Activated CD4-positive, alpha-beta memory T cell treated with anti-CD3 and anti-CD28 coated beads, Interleukin-2, amount 10 ng/mL, durations not matched to agents 7 days and 5 days (primary cell): ENCODE data around the gene NXN. TPM values are rescaled to one million over a fixed set of nuclear protein-coding genes. Genes with fewer than 3 reads are reported as not detected.
"Not testable (repeated sequence)": the region's sequence is repeated elsewhere in the genome, so short reads cannot be mapped to it uniquely, and the experiment has no call there.

Experiments used
- CTCF ChIA-PET: fragments of 350-600 bp; sonication (Branson Sonifier 250); formaldehyde crosslinking; loops from one replicate; lab custom pipeline; 2021; ENCODE audit warnings: antibody characterized with exemption, inconsistent platforms; lab: Charles Lee
- POLR2A ChIA-PET: fragments of 350-600 bp; sonication (Branson Sonifier 250); formaldehyde crosslinking; loops from one replicate; lab custom pipeline; 2021; ENCODE audit warnings: antibody characterized with exemption; lab: Charles Lee
- DNase-seq: peaks from one replicate; pipeline ENCODE4 v3.0.0-alpha.2; 2020
- H3K27ac Mint-ChIP-seq: one replicate; pipeline ENCODE4 v1.8.0; 2021; ENCODE audit warnings: mild to moderate bottlenecking, mixed read lengths
- H3K27me3 Mint-ChIP-seq: one replicate; pipeline ENCODE4 v1.8.0; 2021; ENCODE audit warnings: mixed read lengths
- H3K36me3 Mint-ChIP-seq: one replicate; pipeline ENCODE4 v1.8.0; 2021; ENCODE audit warnings: low read depth, mixed read lengths
- H3K4me1 Mint-ChIP-seq: one replicate; pipeline ENCODE4 v1.8.0; 2021; ENCODE audit warnings: mixed read lengths
- H3K4me3 Mint-ChIP-seq: one replicate; pipeline ENCODE4 v1.8.0; 2021; ENCODE audit warnings: mild to moderate bottlenecking, mixed read lengths
- H3K9me3 Mint-ChIP-seq: one replicate; pipeline ENCODE4 v1.8.0; 2021; ENCODE audit warnings: mixed read lengths
- total RNA-seq, 2 experiments: library from RNA; stranded (reverse); gene quantifications; one replicate each; pipeline ENCODE4 v1.2.3, GENCODE V29; 2021

The NXN gene
- total RNA-seq, 2 experiments from 2014 or later: 0.23 to 0.30 TPM

- H3K4me1 Mint-ChIP-seq: no peaks in the 10 kb centered on the region
- POLR2A ChIA-PET: no interaction called here
- no peak for DNase-seq
- H3K4me3 Mint-ChIP-seq: no peak overlapping the region
- H3K27me3 Mint-ChIP-seq: no peaks in the 10 kb centered on the region
- H3K27ac Mint-ChIP-seq: no peak overlapping the region
- CTCF ChIA-PET: no interaction called here
- H3K9me3 Mint-ChIP-seq: no peaks in the 10 kb centered on the region
- H3K36me3 Mint-ChIP-seq: no peaks in the 10 kb centered on the region
Observed at GRCh38 chr17:823501-823902, 156.1 kb downstream of the NXN start.

GRCh38 chr17:819251-819650 is 160.3 kb downstream of the NXN start:
- ChIA-PET POLR2A (no interaction called here), CTCF (no interaction called here)
- no peak overlapping the region for H3K4me3 Mint-ChIP-seq
- H3K27ac Mint-ChIP-seq: no peak overlapping the region
- no peaks in the 10 kb centered on the region for H3K4me1 Mint-ChIP-seq
- H3K27me3 Mint-ChIP-seq: no peaks in the 10 kb centered on the region
- H3K36me3 Mint-ChIP-seq: no peaks in the 10 kb centered on the region
- no peak for DNase-seq
- no peaks in the 10 kb centered on the region for H3K9me3 Mint-ChIP-seq

DNA sequence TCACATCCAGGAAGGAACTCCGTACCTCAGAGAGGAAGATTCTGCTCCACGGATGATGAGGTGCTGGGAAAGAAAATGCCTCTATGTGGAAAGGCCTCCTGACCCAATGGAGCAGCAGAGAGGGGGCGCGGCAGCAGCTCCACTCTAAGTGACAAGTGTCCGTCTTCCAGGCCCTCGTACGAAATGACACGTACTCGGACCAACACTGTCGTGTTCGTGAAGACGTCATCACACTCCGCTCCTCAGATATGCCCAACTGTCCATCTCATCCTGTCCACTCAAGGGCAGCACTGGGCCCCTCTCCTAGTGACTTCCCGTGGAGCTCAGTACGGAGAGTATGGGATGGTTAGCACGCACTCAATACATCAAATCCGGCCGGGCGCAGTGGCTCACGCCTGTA is 165.2 kb downstream of the NXN start:
- CTCF ChIA-PET: interaction anchor here (1.2 kb wide), 1 partner anchor 17 kb away, joined by 3 read pairs; no protein-coding TSS in a partner anchor

GRCh38 chr17:812638-813204 is 166.9 kb downstream of the NXN start:
- CTCF ChIA-PET: no interaction called here

More for the DNA sequence above, 165.2 kb downstream of the NXN start:
- no peak for DNase-seq
- no peaks in the 10 kb centered on the region for H3K27me3 Mint-ChIP-seq
- H3K4me3 Mint-ChIP-seq: no peak overlapping the region
- POLR2A ChIA-PET: no interaction called here
- no peaks in the 10 kb centered on the region for H3K4me1 Mint-ChIP-seq
- H3K36me3 Mint-ChIP-seq: no peaks in the 10 kb centered on the region
- peaks cover 8% of the 10 kb centered on the region for H3K9me3 Mint-ChIP-seq
- no peak overlapping the region for H3K27ac Mint-ChIP-seq

DNA sequence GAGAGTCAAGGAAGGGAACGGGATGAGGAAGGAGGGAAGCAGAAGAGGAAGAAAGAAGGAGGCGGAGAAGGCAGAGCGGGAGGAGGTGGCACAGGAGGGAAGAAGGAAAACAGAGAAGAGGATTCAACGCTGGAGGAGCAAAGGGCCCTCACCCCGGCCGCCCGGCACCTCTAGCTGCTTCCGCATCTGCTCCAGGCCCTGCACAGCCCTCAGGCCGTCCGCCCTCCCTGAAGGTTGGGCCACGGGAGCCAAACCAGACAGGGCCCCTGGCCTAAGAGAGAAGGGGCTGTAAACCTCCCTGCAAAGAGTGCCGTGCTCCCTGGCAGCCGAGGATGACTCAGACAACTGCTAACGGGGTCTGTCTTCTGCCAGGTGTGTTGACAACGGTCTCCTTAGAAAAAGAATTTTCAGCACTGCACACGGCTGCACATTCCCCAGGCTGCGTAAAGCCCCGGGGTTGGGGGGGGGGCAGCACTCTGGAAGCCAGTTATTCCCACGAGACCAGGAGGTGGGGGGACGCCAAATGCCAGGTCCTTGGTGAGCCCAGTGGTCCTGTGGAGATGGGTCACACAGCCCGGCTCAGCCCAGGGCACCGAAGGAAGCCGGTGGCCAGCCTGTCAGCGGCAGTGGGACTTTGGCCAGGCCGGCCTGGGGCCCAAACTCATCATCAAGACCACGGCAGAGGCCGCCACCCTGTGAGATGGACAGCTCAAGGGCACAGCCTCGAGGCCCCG is 168.4 kb downstream of the NXN start:
- Mint-ChIP-seq H3K27me3 (no peaks in the 10 kb centered on the region), H3K4me1 (no peaks in the 10 kb centered on the region), H3K27ac (no peak overlapping the region), H3K36me3 (no peaks in the 10 kb centered on the region), H3K4me3 (no peak overlapping the region), H3K9me3 (peaks cover 8% of the 10 kb centered on the region)
- ChIA-PET POLR2A (no interaction called here), CTCF (no interaction called here)
- DNase-seq: no peak

More at GRCh38 chr17:812638-813204, 166.9 kb downstream of the NXN start:
- Mint-ChIP-seq H3K9me3 (peaks cover 8% of the 10 kb centered on the region), H3K27me3 (no peaks in the 10 kb centered on the region), H3K36me3 (no peaks in the 10 kb centered on the region), H3K27ac (no peak overlapping the region), H3K4me3 (no peak overlapping the region), H3K4me1 (no peaks in the 10 kb centered on the region)
- no peak for DNase-seq
- POLR2A ChIA-PET: no interaction called here

GRCh38 chr17:807523-808294 is 171.9 kb downstream of the NXN start:
- peaks cover 7% of the 10 kb centered on the region for H3K9me3 Mint-ChIP-seq
- POLR2A ChIA-PET: interaction anchor here (0.7 kb wide), 1 partner anchor 557 kb away, joined by 3 read pairs; no protein-coding TSS in a partner anchor
- CTCF ChIA-PET: no interaction called here

DNA sequence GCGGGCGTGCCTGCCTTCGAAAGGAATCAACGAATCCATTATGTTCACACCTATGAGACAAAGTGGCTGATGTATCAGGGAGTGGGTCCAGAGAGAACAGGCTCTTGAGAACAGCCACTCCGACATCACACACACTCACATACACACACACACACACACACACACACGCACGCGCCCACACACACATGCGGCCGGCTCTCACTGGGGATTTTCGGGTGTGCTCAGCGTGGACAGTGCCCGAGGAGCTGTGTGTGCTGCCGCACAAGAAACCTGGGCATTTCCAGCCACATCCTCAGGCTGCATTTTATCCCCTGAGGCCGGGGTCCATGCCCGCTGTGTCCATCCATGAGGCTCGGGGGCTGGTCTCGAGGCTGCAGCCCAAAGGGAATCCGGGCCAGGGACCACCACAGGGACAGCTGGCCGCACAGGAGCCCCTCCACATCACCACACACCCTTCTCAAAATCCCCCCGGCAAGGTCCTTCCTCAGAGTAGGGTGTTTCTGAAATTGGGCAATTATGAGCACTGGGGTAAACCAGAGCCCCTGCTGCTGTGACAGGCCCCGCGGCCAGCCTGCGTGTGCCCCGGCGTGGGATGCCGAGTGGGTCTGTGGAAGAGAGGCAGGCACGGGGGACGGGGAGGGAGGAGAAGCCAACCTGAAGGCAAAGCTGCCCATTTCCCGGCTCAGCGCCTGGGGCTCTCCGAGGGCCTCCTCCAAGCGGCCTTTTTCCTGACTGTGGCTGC is 172.6 kb downstream of the NXN start:
- no peak overlapping the region for H3K4me3 Mint-ChIP-seq
- no peak overlapping the region for H3K27ac Mint-ChIP-seq
- ChIA-PET CTCF (no interaction called here), POLR2A (no interaction called here)
- no peaks in the 10 kb centered on the region for H3K9me3 Mint-ChIP-seq
- no peak for DNase-seq
- H3K36me3 Mint-ChIP-seq: no peaks in the 10 kb centered on the region
- H3K27me3 Mint-ChIP-seq: no peaks in the 10 kb centered on the region
- no peaks in the 10 kb centered on the region for H3K4me1 Mint-ChIP-seq

More at GRCh38 chr17:807523-808294, 171.9 kb downstream of the NXN start:
- no peaks in the 10 kb centered on the region for H3K27me3 Mint-ChIP-seq
- no peaks in the 10 kb centered on the region for H3K36me3 Mint-ChIP-seq
- H3K4me3 Mint-ChIP-seq: no peak overlapping the region
- no peak for DNase-seq
- no peaks in the 10 kb centered on the region for H3K4me1 Mint-ChIP-seq
- no peak overlapping the region for H3K27ac Mint-ChIP-seq

DNA sequence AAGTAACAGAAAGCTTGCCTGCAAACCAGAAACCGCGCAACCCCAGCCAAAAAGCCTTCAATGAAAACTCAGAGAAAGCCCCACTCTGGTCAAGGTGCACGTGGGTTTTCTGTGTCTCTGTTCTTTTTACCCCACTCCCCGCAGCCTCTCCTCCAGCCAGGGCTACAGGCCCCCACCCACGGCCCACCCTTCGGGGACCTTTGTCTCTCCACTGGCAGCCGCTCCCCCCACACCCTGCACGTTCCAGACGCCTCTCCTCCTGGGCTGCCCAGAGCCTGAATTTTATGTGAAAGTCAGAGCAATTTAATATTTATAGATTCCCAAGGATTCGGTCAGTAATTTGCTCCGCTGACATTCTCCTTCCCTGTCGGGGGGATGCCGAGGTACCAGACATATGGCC is 173.2 kb downstream of the NXN start:
- no peak overlapping the region for H3K27ac Mint-ChIP-seq
- H3K4me1 Mint-ChIP-seq: no peaks in the 10 kb centered on the region
- DNase-seq: no peak
- no peaks in the 10 kb centered on the region for H3K27me3 Mint-ChIP-seq
- H3K4me3 Mint-ChIP-seq: no peak overlapping the region
- POLR2A ChIA-PET: no interaction called here
- H3K9me3 Mint-ChIP-seq: no peaks in the 10 kb centered on the region
- CTCF ChIA-PET: no interaction called here
- H3K36me3 Mint-ChIP-seq: no peaks in the 10 kb centered on the region

GRCh38 chr17:805886-806285 is 173.7 kb downstream of the NXN start:
- POLR2A ChIA-PET, H3K4me1 Mint-ChIP-seq, H3K36me3 Mint-ChIP-seq, CTCF ChIA-PET, H3K9me3 Mint-ChIP-seq, H3K27ac Mint-ChIP-seq, H3K27me3 Mint-ChIP-seq, DNase-seq, H3K4me3 Mint-ChIP-seq: not testable (repeated sequence)

DNA sequence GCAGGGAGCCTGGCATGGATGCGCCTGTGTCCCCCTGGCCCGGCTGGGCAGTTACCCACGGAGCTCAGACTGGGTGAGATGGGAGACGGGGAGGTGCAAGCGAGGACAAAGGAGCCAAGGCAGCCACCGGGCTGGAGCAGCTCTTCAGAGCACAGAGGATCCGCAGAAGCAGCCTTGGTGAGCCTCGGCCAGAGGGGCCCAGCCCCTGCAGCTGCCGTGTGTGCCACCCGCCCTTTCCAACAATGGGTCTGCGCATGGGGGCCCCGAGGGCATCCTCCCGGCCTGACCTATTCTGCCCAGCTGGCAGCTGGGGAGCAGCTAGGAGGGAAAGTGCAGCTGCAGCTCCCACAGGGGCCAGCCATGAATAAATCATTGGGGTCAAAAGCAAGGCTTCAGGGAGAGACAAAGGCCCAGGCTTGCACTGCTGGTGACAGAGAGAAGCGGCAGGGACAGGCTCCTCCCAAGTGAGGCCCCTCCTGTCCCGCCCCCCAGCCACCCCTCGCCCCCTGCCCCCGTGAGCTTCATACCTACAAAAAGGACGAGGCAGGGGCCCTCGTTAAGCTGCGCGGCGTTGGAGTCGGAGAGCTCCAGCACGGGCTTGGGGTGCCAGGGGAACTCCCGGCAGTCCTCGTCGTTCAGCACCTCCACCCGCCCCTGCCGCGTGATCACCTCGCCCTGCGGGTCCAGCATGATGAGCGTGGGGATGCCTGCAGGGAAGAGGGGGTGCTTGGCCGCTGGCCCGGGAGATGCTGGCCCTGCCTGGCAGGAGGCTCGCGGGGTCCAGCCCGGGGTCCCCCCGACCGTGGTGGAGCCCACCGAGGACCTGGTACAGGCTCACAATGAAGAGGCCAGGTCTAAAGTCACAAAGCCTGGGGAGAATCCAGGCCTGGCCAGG is 174.8 kb downstream of the NXN start:
- ChIA-PET POLR2A (no interaction called here), CTCF (no interaction called here)
- Mint-ChIP-seq H3K27me3 (no peaks in the 10 kb centered on the region), H3K36me3 (no peaks in the 10 kb centered on the region), H3K4me3 (no peak overlapping the region), H3K27ac (no peak overlapping the region), H3K9me3 (no peaks in the 10 kb centered on the region), H3K4me1 (no peaks in the 10 kb centered on the region)
- DNase-seq: no peak

GRCh38 chr17:802901-803881 is 176.4 kb downstream of the NXN start:
- ChIA-PET POLR2A (interaction anchor here (1.4 kb wide), 1 partner anchor 21 kb away, joined by 3 read pairs; the partner anchor contains the start of genes GLOD4 and MRM3), CTCF (no interaction called here)
- Mint-ChIP-seq H3K9me3 (no peaks in the 10 kb centered on the region), H3K27ac (no peak overlapping the region), H3K4me3 (no peak overlapping the region), H3K36me3 (no peaks in the 10 kb centered on the region), H3K27me3 (no peaks in the 10 kb centered on the region), H3K4me1 (no peaks in the 10 kb centered on the region)
- DNase-seq: no peak
